ENCODE measurements around the gene TMBIM1.
"Not testable (repeated sequence)": the region's sequence is repeated elsewhere in the genome, so short reads cannot be mapped to it uniquely, and the experiment has no call there.

TMBIM1 gene

GRCh38 chr2:218311541-218312266, 19.4 kb upstream of the TMBIM1 start:
- H3K4me1 ChIP-seq (ENCODE audit: insufficient read depth, low read length); H3K27me3 ChIP-seq (ENCODE audit: insufficient read depth, low read length); H3K9me3 ChIP-seq (ENCODE audit: low read length): not testable (repeated sequence)

DNA sequence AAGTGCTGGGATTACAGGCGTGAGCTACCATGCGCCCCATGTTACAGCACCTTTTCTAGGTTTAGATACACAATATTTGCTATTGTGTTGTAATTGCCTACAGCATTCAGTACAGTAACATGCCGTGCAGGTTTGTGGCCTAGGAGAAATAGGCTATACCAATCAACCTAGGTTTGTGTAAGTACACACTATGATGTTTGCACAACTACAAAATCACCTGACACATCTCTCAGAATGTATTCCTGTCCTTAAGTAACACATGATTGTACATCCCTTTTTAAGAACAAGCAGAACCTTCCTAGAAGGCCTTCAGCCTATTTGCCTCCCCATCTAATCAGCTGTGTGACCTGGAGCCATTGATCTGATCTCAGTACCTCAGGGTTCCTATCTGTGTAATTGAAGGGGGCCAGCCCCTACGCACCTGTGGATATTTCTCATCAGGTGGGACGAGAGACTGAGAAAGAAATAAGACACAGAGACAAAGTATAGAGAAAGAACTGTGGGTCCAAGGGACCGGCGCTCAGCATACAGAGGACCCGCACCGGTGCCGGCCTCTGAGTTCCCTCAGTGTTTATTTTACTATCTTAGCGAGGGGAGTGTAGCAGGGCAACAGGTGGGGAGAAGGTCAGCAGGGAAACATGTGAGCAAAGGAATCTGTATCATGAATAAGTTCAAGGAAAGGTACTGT, 18.7 kb upstream of the TMBIM1 start:
- Histone ChIP-seq H3K4me1 (ENCODE audit: insufficient read depth, low read length) (peaks cover 4% of the 10 kb centered on the region), H3K27me3 (ENCODE audit: insufficient read depth, low read length) (no peaks in the 10 kb centered on the region), H2AFZ (ENCODE audit: low read depth, low read length) (no peak overlapping the region), H3K9me3 (ENCODE audit: low read length) (peaks cover 1% of the 10 kb centered on the region), H3K4me3 (ENCODE audit: low read length) (no peak overlapping the region), H3K36me3 (ENCODE audit: insufficient read depth, low read length) (no peaks in the 10 kb centered on the region)

More at GRCh38 chr2:218311541-218312266, 19.4 kb upstream of the TMBIM1 start:
- not testable (repeated sequence) for H2AFZ ChIP-seq (ENCODE audit: low read depth, low read length); H3K36me3 ChIP-seq (ENCODE audit: insufficient read depth, low read length); H3K4me3 ChIP-seq (ENCODE audit: low read length)

- no peak overlapping the region for H3K4me3 ChIP-seq (ENCODE audit: low read length)
- H2AFZ ChIP-seq (ENCODE audit: low read depth, low read length) = no peak overlapping the region
- H3K9me3 ChIP-seq (ENCODE audit: low read length) = peaks cover 1% of the 10 kb centered on the region
- H3K36me3 ChIP-seq (ENCODE audit: insufficient read depth, low read length) = no peaks in the 10 kb centered on the region
- H3K27me3 ChIP-seq (ENCODE audit: insufficient read depth, low read length) = no peaks in the 10 kb centered on the region
- H3K4me1 ChIP-seq (ENCODE audit: insufficient read depth, low read length) = peaks cover 4% of the 10 kb centered on the region
Observed at GRCh38 chr2:218307415-218308090, 15.2 kb upstream of the TMBIM1 start.

DNA sequence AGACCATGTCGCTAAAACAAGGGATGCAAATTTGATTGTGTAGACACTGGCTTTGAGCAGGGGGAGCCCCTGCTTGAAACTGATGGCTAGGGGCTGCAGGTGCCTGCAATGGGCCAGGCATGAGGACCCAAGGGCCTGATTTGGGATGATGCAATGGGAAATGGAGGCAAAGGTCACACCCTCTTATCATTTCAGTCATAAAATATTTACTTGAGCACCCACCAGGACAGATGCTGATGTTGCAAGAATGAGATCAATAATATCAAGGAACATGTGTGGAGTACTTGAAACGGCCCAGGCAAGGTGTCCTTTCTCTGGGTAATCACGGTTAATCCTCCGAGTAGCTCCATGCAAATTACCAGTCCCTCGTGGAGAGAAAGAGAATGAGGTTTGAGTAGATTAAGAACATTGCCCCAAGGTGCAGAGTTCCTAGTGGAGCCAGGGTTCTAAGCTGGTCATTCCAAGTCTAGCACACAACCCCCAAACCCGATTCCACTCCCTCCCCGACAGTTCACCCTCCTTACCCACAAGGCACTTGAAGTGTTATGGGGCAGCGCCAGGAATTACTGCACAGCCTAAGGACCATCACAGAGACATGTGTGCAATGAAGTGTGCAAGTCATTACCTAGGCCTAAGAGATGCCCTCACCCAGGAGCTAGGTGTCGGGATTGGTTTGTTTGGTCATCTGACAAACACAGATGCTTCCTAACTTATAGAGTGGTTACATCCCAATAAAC, 14.0 kb upstream of the TMBIM1 start:
- Histone ChIP-seq H2AFZ (ENCODE audit: low read depth, low read length) (no peak overlapping the region), H3K4me1 (ENCODE audit: insufficient read depth, low read length) (no peaks in the 10 kb centered on the region), H3K9me3 (ENCODE audit: low read length) (peaks cover 1% of the 10 kb centered on the region), H3K27me3 (ENCODE audit: insufficient read depth, low read length) (no peaks in the 10 kb centered on the region), H3K4me3 (ENCODE audit: low read length) (no peak overlapping the region), H3K36me3 (ENCODE audit: insufficient read depth, low read length) (no peaks in the 10 kb centered on the region)

- Histone ChIP-seq H2AFZ (ENCODE audit: low read depth, low read length) (no peak overlapping the region), H3K27me3 (ENCODE audit: insufficient read depth, low read length) (no peaks in the 10 kb centered on the region), H3K4me1 (ENCODE audit: insufficient read depth, low read length) (no peaks in the 10 kb centered on the region), H3K4me3 (ENCODE audit: low read length) (no peak overlapping the region), H3K36me3 (ENCODE audit: insufficient read depth, low read length) (no peaks in the 10 kb centered on the region), H3K9me3 (ENCODE audit: low read length) (peaks cover 1% of the 10 kb centered on the region)
Observed at GRCh38 chr2:218305383-218305782, 13.1 kb upstream of the TMBIM1 start.

GRCh38 chr2:218301176-218301819, 9.0 kb upstream of the TMBIM1 start:
- no peak overlapping the region for H2AFZ ChIP-seq (ENCODE audit: low read depth, low read length)
- H3K36me3 ChIP-seq (ENCODE audit: insufficient read depth, low read length) = no peaks in the 10 kb centered on the region
- H3K4me1 ChIP-seq (ENCODE audit: insufficient read depth, low read length) = no peaks in the 10 kb centered on the region
- H3K27me3 ChIP-seq (ENCODE audit: insufficient read depth, low read length) = no peaks in the 10 kb centered on the region
- H3K9me3 ChIP-seq (ENCODE audit: low read length) = no peaks in the 10 kb centered on the region
- H3K4me3 ChIP-seq (ENCODE audit: low read length) = no peak overlapping the region

- Histone ChIP-seq H3K4me3 (ENCODE audit: low read length) (no peak overlapping the region), H3K4me1 (ENCODE audit: insufficient read depth, low read length) (no peaks in the 10 kb centered on the region), H3K36me3 (ENCODE audit: insufficient read depth, low read length) (no peaks in the 10 kb centered on the region), H3K27me3 (ENCODE audit: insufficient read depth, low read length) (no peaks in the 10 kb centered on the region), H3K9me3 (ENCODE audit: low read length) (no peaks in the 10 kb centered on the region), H2AFZ (ENCODE audit: low read depth, low read length) (no peak overlapping the region)
Observed at GRCh38 chr2:218300141-218300540, 7.8 kb upstream of the TMBIM1 start.

DNA sequence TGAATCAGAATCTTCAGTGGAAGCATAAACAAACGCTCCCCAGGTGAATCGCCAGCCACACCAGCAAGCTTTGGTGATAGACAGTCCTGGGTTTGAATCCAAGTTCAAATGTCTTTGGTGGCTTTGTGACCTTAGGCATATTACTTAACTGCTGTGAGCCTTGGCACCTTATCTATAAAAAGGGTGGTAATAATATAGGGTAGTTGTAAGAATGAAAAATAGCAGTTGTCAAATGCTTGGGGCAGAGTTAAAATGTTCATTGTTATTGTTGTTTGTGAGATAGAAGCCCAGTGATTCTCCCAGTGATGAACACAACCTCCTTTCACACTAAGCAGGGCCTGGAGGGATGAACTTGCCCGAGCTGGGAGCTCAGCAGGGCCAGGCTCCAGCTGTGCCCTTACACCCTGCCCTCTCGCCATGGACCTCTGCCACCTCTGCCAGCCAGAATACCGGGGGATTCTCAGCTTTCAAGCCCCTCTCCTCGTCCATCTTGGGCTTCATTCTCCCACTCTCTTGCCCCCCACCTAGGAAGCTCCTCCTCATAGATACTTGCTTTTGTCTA, 6.1 kb upstream of the TMBIM1 start:
- Histone ChIP-seq H2AFZ (ENCODE audit: low read depth, low read length) (no peak overlapping the region), H3K9me3 (ENCODE audit: low read length) (no peaks in the 10 kb centered on the region), H3K4me3 (ENCODE audit: low read length) (no peak overlapping the region), H3K27me3 (ENCODE audit: insufficient read depth, low read length) (no peaks in the 10 kb centered on the region), H3K4me1 (ENCODE audit: insufficient read depth, low read length) (no peaks in the 10 kb centered on the region), H3K36me3 (ENCODE audit: insufficient read depth, low read length) (no peaks in the 10 kb centered on the region)

DNA sequence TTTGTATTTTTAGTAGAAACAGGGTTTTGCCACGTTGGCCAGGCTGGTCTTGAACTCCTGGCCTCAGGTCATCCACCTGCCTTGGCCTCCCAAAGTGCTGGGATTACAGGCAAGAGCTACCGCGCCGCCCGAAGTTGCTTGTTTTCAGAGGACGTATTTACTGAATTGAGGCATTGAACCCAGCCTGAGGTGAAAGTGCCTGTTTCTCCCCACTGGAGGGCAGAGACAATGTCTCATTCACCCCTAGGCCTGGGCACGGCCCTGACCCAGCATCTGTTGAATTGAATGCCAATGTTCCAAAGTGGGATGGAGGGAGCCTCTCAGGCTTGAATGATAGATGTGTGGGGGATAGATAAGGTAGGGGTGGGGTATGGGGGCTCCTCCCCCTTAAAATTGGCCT, 4.5 kb upstream of the TMBIM1 start:
- Histone ChIP-seq H3K4me1 (ENCODE audit: insufficient read depth, low read length) (no peaks in the 10 kb centered on the region), H3K9me3 (ENCODE audit: low read length) (no peaks in the 10 kb centered on the region), H3K4me3 (ENCODE audit: low read length) (no peak overlapping the region), H2AFZ (ENCODE audit: low read depth, low read length) (no peak overlapping the region), H3K27me3 (ENCODE audit: insufficient read depth, low read length) (peaks cover 12% of the 10 kb centered on the region), H3K36me3 (ENCODE audit: insufficient read depth, low read length) (no peaks in the 10 kb centered on the region)

DNA sequence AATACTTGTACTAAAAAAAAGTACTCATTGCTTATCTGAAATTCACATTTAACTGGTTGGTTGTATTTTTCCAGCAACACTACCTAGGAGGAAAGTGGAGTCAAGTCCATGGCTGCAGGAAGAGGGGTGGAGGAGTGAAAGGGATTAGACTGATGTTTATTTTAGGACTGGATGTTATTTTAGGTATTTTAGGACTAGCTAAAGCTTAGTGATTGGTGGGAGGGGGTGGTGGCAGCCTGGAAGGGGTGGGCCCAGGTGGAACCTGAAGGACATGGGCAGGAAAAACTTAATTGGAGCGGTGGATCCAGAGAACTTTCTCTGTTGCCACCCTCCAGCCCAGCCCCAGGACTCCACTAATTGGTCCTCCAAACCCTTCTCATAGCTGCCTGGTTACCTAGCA, 3.9 kb upstream of the TMBIM1 start:
- H3K27me3 ChIP-seq (ENCODE audit: insufficient read depth, low read length) = peaks cover 15% of the 10 kb centered on the region
- no peaks in the 10 kb centered on the region for H3K36me3 ChIP-seq (ENCODE audit: insufficient read depth, low read length)
- H3K4me3 ChIP-seq (ENCODE audit: low read length) = no peak overlapping the region
- no peaks in the 10 kb centered on the region for H3K9me3 ChIP-seq (ENCODE audit: low read length)
- no peaks in the 10 kb centered on the region for H3K4me1 ChIP-seq (ENCODE audit: insufficient read depth, low read length)
- H2AFZ ChIP-seq (ENCODE audit: low read depth, low read length) = no peak overlapping the region

GRCh38 chr2:218295029-218295428, 2.7 kb upstream of the TMBIM1 start:
- no peaks in the 10 kb centered on the region for H3K9me3 ChIP-seq (ENCODE audit: low read length)
- peaks cover 15% of the 10 kb centered on the region for H3K27me3 ChIP-seq (ENCODE audit: insufficient read depth, low read length)
- no peak overlapping the region for H3K4me3 ChIP-seq (ENCODE audit: low read length)
- no peaks in the 10 kb centered on the region for H3K4me1 ChIP-seq (ENCODE audit: insufficient read depth, low read length)
- H3K36me3 ChIP-seq (ENCODE audit: insufficient read depth, low read length) = no peaks in the 10 kb centered on the region
- no peak overlapping the region for H2AFZ ChIP-seq (ENCODE audit: low read depth, low read length)

DNA sequence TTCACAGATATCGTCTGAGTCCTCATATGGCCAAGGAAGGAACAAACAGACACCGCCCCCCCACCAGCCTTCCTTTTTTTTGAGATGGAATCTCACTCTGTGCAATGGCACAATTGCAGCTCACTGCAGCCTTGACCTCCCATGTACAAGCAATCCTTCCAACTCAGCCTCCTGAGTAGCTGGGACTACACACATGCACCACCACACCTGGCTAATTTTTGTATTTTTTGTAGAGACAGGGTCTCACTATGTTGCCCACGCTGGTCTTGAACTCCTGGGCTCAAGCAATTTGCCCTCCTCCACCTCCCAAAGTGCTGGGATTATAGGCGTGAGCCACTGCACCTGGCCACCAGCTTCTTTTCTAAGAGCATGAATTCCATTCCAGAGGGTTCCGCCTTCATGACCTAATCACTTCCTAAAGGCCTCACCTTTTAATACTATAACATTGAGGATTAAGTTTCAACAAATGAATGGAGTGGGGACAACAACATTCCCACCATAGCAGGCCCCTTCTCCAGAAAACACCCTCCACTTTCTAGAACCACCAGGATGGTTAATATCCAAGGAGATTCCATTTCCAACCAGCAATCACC, 2.2 kb upstream of the TMBIM1 start:
- Histone ChIP-seq H3K27me3 (ENCODE audit: insufficient read depth, low read length) (peaks cover 15% of the 10 kb centered on the region), H3K4me3 (ENCODE audit: low read length) (no peak overlapping the region), H2AFZ (ENCODE audit: low read depth, low read length) (no peak overlapping the region), H3K4me1 (ENCODE audit: insufficient read depth, low read length) (no peaks in the 10 kb centered on the region), H3K9me3 (ENCODE audit: low read length) (no peaks in the 10 kb centered on the region), H3K36me3 (ENCODE audit: insufficient read depth, low read length) (no peaks in the 10 kb centered on the region)

Measured in neuron (in vitro differentiated cells).